ENCODE results near the gene ACHE.

GRCh38 chr7:100863406-100863950 is 32.2 kb downstream of the ACHE start:
- no peak for TF ChIP-seq POLR2A (IDR thresholded peaks at IDR 0.05)
- TF ChIP-seq, protein P1, sequence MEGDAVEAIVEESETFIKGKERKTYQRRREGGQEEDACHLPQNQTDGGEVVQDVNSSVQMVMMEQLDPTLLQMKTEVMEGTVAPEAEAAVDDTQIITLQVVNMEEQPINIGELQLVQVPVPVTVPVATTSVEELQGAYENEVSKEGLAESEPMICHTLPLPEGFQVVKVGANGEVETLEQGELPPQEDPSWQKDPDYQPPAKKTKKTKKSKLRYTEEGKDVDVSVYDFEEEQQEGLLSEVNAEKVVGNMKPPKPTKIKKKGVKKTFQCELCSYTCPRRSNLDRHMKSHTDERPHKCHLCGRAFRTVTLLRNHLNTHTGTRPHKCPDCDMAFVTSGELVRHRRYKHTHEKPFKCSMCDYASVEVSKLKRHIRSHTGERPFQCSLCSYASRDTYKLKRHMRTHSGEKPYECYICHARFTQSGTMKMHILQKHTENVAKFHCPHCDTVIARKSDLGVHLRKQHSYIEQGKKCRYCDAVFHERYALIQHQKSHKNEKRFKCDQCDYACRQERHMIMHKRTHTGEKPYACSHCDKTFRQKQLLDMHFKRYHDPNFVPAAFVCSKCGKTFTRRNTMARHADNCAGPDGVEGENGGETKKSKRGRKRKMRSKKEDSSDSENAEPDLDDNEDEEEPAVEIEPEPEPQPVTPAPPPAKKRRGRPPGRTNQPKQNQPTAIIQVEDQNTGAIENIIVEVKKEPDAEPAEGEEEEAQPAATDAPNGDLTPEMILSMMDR (IDR thresholded peaks at IDR 0.05), result no peak
